ENCODE data around the gene TBC1D4. TPM values are rescaled to one million over a fixed set of nuclear protein-coding genes. Genes with fewer than 3 reads are reported as not detected.
"Not testable (repeated sequence)": the region's sequence is repeated elsewhere in the genome, so short reads cannot be mapped to it uniquely, and the experiment has no call there.

Gene TBC1D4
- total RNA-seq, 1 experiment from 2014 or later, result 15.4 TPM

DNA sequence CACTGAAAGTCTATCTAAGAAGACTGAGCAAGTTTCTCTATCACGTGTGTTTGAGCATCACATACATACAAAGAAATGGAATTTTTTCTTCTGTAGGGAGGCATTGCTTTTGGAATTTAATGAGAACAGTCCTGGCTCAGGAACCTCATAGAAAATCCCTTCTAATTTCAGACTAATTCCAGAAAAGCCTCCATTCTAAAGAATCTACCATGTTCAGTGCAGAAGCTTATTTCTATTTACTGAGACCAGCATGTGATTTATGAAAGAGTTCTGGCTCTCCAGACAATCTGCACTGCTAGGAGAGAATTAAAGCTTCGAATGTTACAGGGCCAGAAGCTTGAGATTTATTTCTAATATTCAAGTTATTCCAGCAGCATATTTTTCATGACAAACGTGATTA lies 186.8 kb downstream of the TBC1D4 start:
- TF ChIP-seq, protein P1, sequence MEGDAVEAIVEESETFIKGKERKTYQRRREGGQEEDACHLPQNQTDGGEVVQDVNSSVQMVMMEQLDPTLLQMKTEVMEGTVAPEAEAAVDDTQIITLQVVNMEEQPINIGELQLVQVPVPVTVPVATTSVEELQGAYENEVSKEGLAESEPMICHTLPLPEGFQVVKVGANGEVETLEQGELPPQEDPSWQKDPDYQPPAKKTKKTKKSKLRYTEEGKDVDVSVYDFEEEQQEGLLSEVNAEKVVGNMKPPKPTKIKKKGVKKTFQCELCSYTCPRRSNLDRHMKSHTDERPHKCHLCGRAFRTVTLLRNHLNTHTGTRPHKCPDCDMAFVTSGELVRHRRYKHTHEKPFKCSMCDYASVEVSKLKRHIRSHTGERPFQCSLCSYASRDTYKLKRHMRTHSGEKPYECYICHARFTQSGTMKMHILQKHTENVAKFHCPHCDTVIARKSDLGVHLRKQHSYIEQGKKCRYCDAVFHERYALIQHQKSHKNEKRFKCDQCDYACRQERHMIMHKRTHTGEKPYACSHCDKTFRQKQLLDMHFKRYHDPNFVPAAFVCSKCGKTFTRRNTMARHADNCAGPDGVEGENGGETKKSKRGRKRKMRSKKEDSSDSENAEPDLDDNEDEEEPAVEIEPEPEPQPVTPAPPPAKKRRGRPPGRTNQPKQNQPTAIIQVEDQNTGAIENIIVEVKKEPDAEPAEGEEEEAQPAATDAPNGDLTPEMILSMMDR (IDR thresholded peaks at IDR 0.05; ENCODE audit: unreplicated experiment), result no peak
- no peak overlapping the region for H3K4me3 Mint-ChIP-seq (ENCODE audit: low read depth, unreplicated experiment)
- CTCF ChIA-PET, result no interaction called here
- DNase-seq, result no peak
- H3K27ac Mint-ChIP-seq (ENCODE audit: unreplicated experiment), result no peak overlapping the region
- intact Hi-C loops (cut with micrococcal nuclease; ENCODE audit: unreplicated experiment), result no loop called here
- no peaks in the 10 kb centered on the region for H3K4me1 Mint-ChIP-seq (ENCODE audit: low read depth, unreplicated experiment)
- H3K9me3 Mint-ChIP-seq (ENCODE audit: low read depth, unreplicated experiment), result no peaks in the 10 kb centered on the region
- no peaks in the 10 kb centered on the region for H3K36me3 Mint-ChIP-seq (ENCODE audit: insufficient read depth, unreplicated experiment)
- no TSS peak for BruUV-seq (replicated peaks)
- no peaks in the 10 kb centered on the region for H3K27me3 Mint-ChIP-seq (ENCODE audit: unreplicated experiment)

DNA sequence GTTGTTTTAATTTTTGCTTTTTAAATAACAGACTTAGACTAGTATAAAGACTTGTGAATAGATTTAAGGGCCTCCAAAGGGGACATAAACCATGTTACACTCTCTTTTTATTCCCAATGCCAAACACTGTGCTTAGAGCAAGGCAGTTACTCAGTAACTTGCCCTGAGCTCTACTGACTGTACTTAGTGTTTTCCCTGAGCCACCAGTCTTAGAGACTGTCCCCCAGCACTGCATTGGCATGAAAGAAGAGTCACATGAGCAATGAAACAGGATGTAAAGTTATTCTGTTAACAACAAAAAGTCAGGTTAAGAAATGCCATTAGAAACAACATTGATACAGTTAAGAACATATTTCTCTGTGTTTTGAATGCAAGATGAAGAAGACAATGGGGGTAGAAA lies 187.9 kb downstream of the TBC1D4 start:
- Mint-ChIP-seq H3K4me1 (ENCODE audit: low read depth, unreplicated experiment) (no peaks in the 10 kb centered on the region), H3K27me3 (ENCODE audit: unreplicated experiment) (no peaks in the 10 kb centered on the region), H3K9me3 (ENCODE audit: low read depth, unreplicated experiment) (no peaks in the 10 kb centered on the region), H3K36me3 (ENCODE audit: insufficient read depth, unreplicated experiment) (no peaks in the 10 kb centered on the region), H3K4me3 (ENCODE audit: low read depth, unreplicated experiment) (no peak overlapping the region), H3K27ac (ENCODE audit: unreplicated experiment) (no peak overlapping the region)
- DNase-seq, result no peak
- TF ChIP-seq, protein P1 (IDR thresholded peaks at IDR 0.05; ENCODE audit: unreplicated experiment), result no peak
- CTCF ChIA-PET, result no interaction called here
- no TSS peak for BruUV-seq (replicated peaks)
- intact Hi-C loops (cut with micrococcal nuclease; ENCODE audit: unreplicated experiment), result no loop called here

DNA sequence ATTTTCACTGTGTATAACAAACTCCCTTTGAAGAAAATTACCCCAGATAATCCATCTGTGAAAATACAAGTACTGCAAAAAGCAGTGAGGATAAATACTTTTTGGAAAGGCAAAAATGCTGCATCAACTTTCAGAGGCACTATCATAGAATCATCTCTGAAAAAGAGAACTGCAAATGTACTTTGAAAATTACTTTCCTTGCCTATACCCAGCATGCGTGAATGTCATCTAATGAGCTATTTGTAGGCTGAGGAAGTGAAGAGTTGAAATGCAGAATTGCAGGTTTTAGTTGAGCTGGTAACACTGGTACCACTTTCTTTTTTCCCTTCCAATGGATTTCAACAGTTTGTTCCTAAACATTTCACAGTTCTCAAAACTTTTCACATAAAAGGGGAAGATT lies 196.7 kb downstream of the TBC1D4 start:
- no peaks in the 10 kb centered on the region for H3K4me1 Mint-ChIP-seq (ENCODE audit: low read depth, unreplicated experiment)
- H3K27ac Mint-ChIP-seq (ENCODE audit: unreplicated experiment), result no peak overlapping the region
- H3K36me3 Mint-ChIP-seq (ENCODE audit: insufficient read depth, unreplicated experiment), result no peaks in the 10 kb centered on the region
- intact Hi-C loops (cut with micrococcal nuclease; ENCODE audit: unreplicated experiment), result no loop called here
- no TSS peak for BruUV-seq (replicated peaks)
- TF ChIP-seq, protein P1 (IDR thresholded peaks at IDR 0.05; ENCODE audit: unreplicated experiment), result no peak
- H3K27me3 Mint-ChIP-seq (ENCODE audit: unreplicated experiment), result no peaks in the 10 kb centered on the region
- DNase-seq, result no peak
- CTCF ChIA-PET, result interaction anchor here (0.5 kb wide), 1 partner anchor 687 kb away, joined by 3 read pairs; no protein-coding TSS in a partner anchor
- no peak overlapping the region for H3K4me3 Mint-ChIP-seq (ENCODE audit: low read depth, unreplicated experiment)
- no peaks in the 10 kb centered on the region for H3K9me3 Mint-ChIP-seq (ENCODE audit: low read depth, unreplicated experiment)

DNA sequence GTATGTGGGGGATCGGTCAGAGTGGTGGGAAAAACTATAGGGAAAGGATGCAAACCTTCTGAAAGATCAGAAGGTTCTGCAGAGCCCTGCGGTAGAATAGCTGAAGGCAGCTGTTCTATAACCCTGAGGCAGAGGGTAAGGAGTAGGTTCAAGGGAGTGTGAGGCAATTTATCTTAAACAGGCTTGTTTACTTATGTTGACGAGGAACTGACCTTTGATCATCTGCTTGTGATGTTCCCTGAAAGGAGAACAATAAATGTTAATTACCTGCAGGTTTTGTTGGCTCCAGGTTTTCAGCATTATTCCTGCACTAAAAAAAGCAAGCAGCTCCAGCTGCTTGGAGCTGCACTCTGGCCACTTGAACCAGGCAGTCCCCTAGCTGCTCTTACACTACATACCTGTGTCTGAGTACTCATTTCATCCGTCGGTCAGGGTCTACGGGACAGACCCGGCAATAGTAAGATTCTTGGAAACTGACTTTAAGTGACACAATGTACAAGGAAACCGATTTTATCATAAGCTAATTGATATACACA lies 202.1 kb downstream of the TBC1D4 start:
- intact Hi-C loops (cut with micrococcal nuclease; ENCODE audit: unreplicated experiment), result no loop called here
- no TSS peak for BruUV-seq (replicated peaks)
- TF ChIP-seq, protein P1 (IDR thresholded peaks at IDR 0.05; ENCODE audit: unreplicated experiment), result no peak
- Mint-ChIP-seq H3K36me3 (ENCODE audit: insufficient read depth, unreplicated experiment) (no peaks in the 10 kb centered on the region), H3K4me3 (ENCODE audit: low read depth, unreplicated experiment) (no peak overlapping the region), H3K4me1 (ENCODE audit: low read depth, unreplicated experiment) (no peaks in the 10 kb centered on the region), H3K9me3 (ENCODE audit: low read depth, unreplicated experiment) (peaks cover 3% of the 10 kb centered on the region), H3K27me3 (ENCODE audit: unreplicated experiment) (no peaks in the 10 kb centered on the region), H3K27ac (ENCODE audit: unreplicated experiment) (no peak overlapping the region)
- DNase-seq, result no peak
- CTCF ChIA-PET, result no interaction called here

DNA sequence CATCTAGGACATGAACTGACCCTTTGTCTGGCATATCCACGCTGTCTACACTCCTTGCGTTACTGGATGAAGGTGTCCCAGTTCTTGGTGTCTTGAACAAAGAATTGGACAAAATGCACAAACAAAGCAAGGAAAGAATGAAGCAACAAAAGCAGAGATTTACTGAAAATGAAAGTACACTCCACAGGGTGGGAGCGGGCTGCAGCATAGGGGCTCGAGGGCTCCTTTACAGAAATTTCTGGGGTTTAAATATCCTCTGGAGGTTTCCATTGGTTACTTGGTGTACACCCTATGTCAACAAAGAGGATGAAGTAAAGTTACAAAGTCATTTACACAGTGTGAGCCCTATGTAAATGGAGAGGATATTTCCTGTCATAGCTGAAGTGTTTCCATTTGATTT lies 208.3 kb downstream of the TBC1D4 start:
- BruUV-seq (replicated peaks); DNase-seq; intact Hi-C loops (cut with micrococcal nuclease; ENCODE audit: unreplicated experiment); H3K4me3 Mint-ChIP-seq (ENCODE audit: low read depth, unreplicated experiment); H3K4me1 Mint-ChIP-seq (ENCODE audit: low read depth, unreplicated experiment); H3K9me3 Mint-ChIP-seq (ENCODE audit: low read depth, unreplicated experiment); H3K27me3 Mint-ChIP-seq (ENCODE audit: unreplicated experiment); CTCF ChIA-PET; H3K27ac Mint-ChIP-seq (ENCODE audit: unreplicated experiment); H3K36me3 Mint-ChIP-seq (ENCODE audit: insufficient read depth, unreplicated experiment): not testable (repeated sequence)
